Posterior cingulate gyrus (tissue), 11 donors: ENCODE measurements around the gene DUSP18.
"Not testable (repeated sequence)": the region's sequence is repeated elsewhere in the genome, so short reads cannot be mapped to it uniquely, and the experiment has no call there.

Source experiments
- DNase-seq, 10 donors: peaks; one replicate each; pipeline versions ENCODE4 v3.0.0 to v3.0.0-alpha.2; 2020 to 2021; ENCODE audit warnings: mixed read lengths in 3 of 10
- intact Hi-C: fragments of 100-400 bp; cut with DNase I; formaldehyde crosslinking; loops from one replicate; pipeline ENCODE4 v1.15.1; 2023

DUSP18 gene

GRCh38 chr22:30646518-30647160 is 21.0 kb downstream of the DUSP18 start:
- intact Hi-C loops = no loop called here
- peak in 1 of 10 donors; percentile 81 for DNase-seq

- DNase-seq = peak in 4 of 10 donors; percentile 15 to 89 (median 43)
- intact Hi-C loops = no loop called here
Measured at GRCh38 chr22:30643055-30643875, 24.4 kb downstream of the DUSP18 start.

GRCh38 chr22:30640839-30641430 is 26.7 kb downstream of the DUSP18 start:
- intact Hi-C loops = no loop called here
- DNase-seq = peak in 1 of 10 donors; percentile 78

GRCh38 chr22:30640361-30640760 is 27.3 kb downstream of the DUSP18 start:
- intact Hi-C loops = no loop called here
- no peak for DNase-seq

GRCh38 chr22:30637701-30638114 is 30.0 kb downstream of the DUSP18 start:
- DNase-seq = no peak
- intact Hi-C loops = no loop called here

- intact Hi-C loops = no loop called here
Measured at GRCh38 chr22:30636226-30637077, 31.2 kb downstream of the DUSP18 start.

GRCh38 chr22:30635273-30636225 is 32.1 kb downstream of the DUSP18 start, which contains the start of gene SLC35E4:
Gene SLC35E4, plus strand, starts transcription at chr22:30635781. Its CDS starts 670 bp downstream, at chr22:30636451.
- peak; percentile 93 to 100 (median 97) for DNase-seq
- intact Hi-C loops = loop anchor here (2.0 kb wide), 1 partner anchor 59 kb away; the partner anchor contains the start of gene OSBP2

More at GRCh38 chr22:30636226-30637077, 31.2 kb downstream of the DUSP18 start:
- DNase-seq = peak in 6 of 10 donors; percentile 10 to 89 (median 36)

- intact Hi-C loops = loop anchor here (1.0 to 2.0 kb wide), 3 partner anchors 60 to 286 kb away; partner anchors contain the start of gene OSBP2
- DNase-seq = peak; percentile 78 to 99 (median 93)
Measured at GRCh38 chr22:30634471-30635233, 33.0 kb downstream of the DUSP18 start.

GRCh38 chr22:30631469-30631868 is 36.2 kb downstream of the DUSP18 start:
- intact Hi-C loops, DNase-seq: not testable (repeated sequence)

GRCh38 chr22:30628491-30628890 is 39.2 kb downstream of the DUSP18 start:
- intact Hi-C loops = no loop called here
- peak in 4 of 10 donors; percentile 34 to 88 (median 64) for DNase-seq

GRCh38 chr22:30627471-30627870 is 40.2 kb downstream of the DUSP18 start:
- intact Hi-C loops = no loop called here

GRCh38 chr22:30626413-30626812 is 41.3 kb downstream of the DUSP18 start:
- intact Hi-C loops = no loop called here
- no peak for DNase-seq

More at GRCh38 chr22:30627471-30627870, 40.2 kb downstream of the DUSP18 start:
- no peak for DNase-seq

- intact Hi-C loops = not testable (repeated sequence)
Measured at GRCh38 chr22:30619909-30620308, 47.8 kb downstream of the DUSP18 start.

GRCh38 chr22:30617819-30618218 is 49.9 kb downstream of the DUSP18 start:
- DNase-seq = no peak
- intact Hi-C loops = no loop called here

More at GRCh38 chr22:30619909-30620308, 47.8 kb downstream of the DUSP18 start:
- DNase-seq = not testable (repeated sequence)

- intact Hi-C loops = no loop called here
Measured at GRCh38 chr22:30615543-30615954, 52.1 kb downstream of the DUSP18 start.

GRCh38 chr22:30614879-30615278 is 52.8 kb downstream of the DUSP18 start:
- intact Hi-C loops = no loop called here
- peak in 1 of 10 donors; percentile 20 for DNase-seq

More at GRCh38 chr22:30615543-30615954, 52.1 kb downstream of the DUSP18 start:
- peak in 1 of 10 donors; percentile 22 for DNase-seq

- intact Hi-C loops = no loop called here
- DNase-seq = peak in 2 of 10 donors; percentile 55 to 71
Measured at GRCh38 chr22:30614268-30614667, 53.4 kb downstream of the DUSP18 start.

GRCh38 chr22:30612789-30613188 is 54.9 kb downstream of the DUSP18 start:
- DNase-seq = peak in 1 of 10 donors; percentile 38
- intact Hi-C loops = no loop called here
